Progenitor cell of endocrine pancreas (in vitro differentiated cells): ENCODE measurements around the gene SLU7. TPM values are rescaled to one million over a fixed set of nuclear protein-coding genes. Genes with fewer than 3 reads are reported as not detected.

Experiments used
- DNase-seq: peaks from one replicate; pipeline ENCODE4 v3.0.0; 2021; ENCODE audit warnings: low spot score; ENCODE audit not compliant: unreplicated experiment
- H3K27ac Mint-ChIP-seq: 2 replicates; pipeline ENCODE4 v1.8.0; 2021; ENCODE audit warnings: mild to moderate bottlenecking, moderate library complexity, mixed read lengths
- H3K27me3 Mint-ChIP-seq: 2 replicates; pipeline ENCODE4 v1.8.0; 2021; ENCODE audit warnings: mixed read lengths
- H3K36me3 Mint-ChIP-seq: 2 replicates; pipeline ENCODE4 v1.8.0; 2022; ENCODE audit warnings: mixed read lengths; ENCODE audit not compliant: insufficient read depth
- H3K4me1 Mint-ChIP-seq: 2 replicates; pipeline ENCODE4 v1.8.0; 2021; ENCODE audit warnings: low read depth, mixed read lengths
- H3K4me3 Mint-ChIP-seq: 2 replicates; pipeline ENCODE4 v1.8.0; 2021; ENCODE audit warnings: low read depth, mild to moderate bottlenecking, moderate library complexity, mixed read lengths
- H3K9me3 Mint-ChIP-seq: 2 replicates; pipeline ENCODE4 v1.8.0; 2021; ENCODE audit warnings: low read depth, mixed read lengths
- total RNA-seq: library from RNA; stranded (reverse); gene quantifications from 2 replicates; pipeline ENCODE4 v1.2.1, GENCODE V29; 2021
- TF ChIP-seq, protein P1 (sequence below): fragments of 200-600 bp; sonication (generic); IDR thresholded peaks from one replicate; pipeline ENCODE4 v1.5.0; 2021; ENCODE audit warnings: antibody characterized with exemption, mild to moderate bottlenecking; ENCODE audit not compliant: unreplicated experiment

Gene SLU7
- total RNA-seq, 1 donor from 2014 or later, result 43.1 TPM

DNA sequence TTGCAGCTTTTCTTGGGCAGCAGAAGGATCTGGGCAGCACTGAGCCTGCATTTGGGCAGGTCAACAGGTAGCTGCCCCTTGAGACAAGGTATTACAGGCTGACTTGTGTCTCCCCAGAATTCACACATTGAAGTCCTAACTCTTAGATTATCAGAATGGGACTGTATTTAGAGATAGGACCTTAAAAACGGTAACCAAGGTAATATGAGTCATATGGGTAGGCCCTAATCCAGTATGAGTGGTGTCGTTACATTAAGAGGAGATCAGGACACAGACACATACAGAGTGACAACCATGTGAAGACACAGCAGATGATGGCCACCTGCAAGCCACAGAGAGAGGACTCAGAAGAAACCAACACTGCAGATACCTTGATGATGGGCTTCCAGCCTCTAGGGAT, 51.6 kb downstream of the SLU7 start:
- Mint-ChIP-seq H3K9me3 (no peaks in the 10 kb centered on the region), H3K36me3 (no peaks in the 10 kb centered on the region), H3K4me1 (no peaks in the 10 kb centered on the region), H3K27me3 (peaks cover 49% of the 10 kb centered on the region), H3K4me3 (no peak overlapping the region), H3K27ac (no peak overlapping the region)
- TF ChIP-seq, protein P1, sequence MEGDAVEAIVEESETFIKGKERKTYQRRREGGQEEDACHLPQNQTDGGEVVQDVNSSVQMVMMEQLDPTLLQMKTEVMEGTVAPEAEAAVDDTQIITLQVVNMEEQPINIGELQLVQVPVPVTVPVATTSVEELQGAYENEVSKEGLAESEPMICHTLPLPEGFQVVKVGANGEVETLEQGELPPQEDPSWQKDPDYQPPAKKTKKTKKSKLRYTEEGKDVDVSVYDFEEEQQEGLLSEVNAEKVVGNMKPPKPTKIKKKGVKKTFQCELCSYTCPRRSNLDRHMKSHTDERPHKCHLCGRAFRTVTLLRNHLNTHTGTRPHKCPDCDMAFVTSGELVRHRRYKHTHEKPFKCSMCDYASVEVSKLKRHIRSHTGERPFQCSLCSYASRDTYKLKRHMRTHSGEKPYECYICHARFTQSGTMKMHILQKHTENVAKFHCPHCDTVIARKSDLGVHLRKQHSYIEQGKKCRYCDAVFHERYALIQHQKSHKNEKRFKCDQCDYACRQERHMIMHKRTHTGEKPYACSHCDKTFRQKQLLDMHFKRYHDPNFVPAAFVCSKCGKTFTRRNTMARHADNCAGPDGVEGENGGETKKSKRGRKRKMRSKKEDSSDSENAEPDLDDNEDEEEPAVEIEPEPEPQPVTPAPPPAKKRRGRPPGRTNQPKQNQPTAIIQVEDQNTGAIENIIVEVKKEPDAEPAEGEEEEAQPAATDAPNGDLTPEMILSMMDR, result no peak
- DNase-seq, result no peak

DNA sequence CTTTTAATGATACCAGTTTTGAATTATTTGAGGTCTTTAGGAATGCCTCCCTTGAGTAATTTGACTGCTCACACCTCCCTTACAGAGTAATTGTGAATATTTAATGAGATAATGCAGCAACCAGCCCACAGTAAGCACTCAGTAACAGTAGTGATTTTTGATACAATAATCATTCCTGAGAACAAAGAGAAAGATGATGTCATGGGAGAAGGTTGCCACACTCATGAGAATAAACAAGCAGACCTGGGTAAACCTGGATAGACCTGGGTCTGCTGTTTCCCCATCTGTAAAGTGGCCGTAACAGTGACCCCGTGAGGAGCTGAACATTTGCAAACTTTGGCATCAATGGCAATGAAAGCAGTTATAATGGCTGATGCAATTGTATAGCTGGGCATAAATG, 52.7 kb downstream of the SLU7 start:
- Mint-ChIP-seq H3K4me1 (no peaks in the 10 kb centered on the region), H3K36me3 (no peaks in the 10 kb centered on the region), H3K9me3 (no peaks in the 10 kb centered on the region), H3K4me3 (no peak overlapping the region), H3K27ac (no peak overlapping the region), H3K27me3 (peaks cover 38% of the 10 kb centered on the region)
- no peak for DNase-seq
- TF ChIP-seq, protein P1, result no peak

DNA sequence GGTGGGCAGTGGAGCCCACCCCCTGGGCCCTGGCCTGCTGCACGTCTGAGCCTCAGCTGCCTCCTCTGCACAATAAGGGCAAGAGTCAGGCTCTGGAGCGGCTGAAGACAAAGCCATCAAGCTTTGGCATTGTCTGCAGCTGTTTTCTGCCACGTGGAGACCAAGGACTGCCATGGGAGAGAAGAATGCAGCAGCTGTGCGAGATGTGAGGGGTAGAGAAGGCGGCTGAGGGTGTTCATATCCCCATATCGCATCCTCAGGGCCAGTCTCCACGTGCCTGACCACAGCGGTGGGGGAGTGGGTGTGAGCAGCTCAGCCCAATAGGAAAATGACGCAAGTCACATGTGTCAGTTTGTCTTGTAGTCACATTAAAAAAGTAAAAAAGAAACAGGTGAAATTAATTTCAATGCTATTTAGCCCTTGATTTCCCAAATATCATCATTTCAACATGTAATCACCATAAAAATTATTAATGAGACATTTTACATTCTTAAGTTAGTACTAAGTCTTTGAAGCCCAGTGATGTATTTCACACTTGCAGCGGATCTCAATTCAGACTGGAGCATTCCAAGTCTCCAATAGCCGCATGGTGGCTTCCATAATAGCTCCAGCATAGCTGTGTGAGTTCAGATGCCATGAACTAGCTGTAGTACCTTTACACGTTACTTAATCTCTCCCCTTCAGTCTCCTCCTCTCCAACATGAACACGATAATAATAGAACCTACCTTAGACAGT, 55.1 kb downstream of the SLU7 start:
- Mint-ChIP-seq H3K9me3 (no peaks in the 10 kb centered on the region), H3K27ac (no peak overlapping the region), H3K4me3 (no peak overlapping the region), H3K27me3 (peaks cover 20% of the 10 kb centered on the region), H3K36me3 (no peaks in the 10 kb centered on the region), H3K4me1 (peaks cover 2% of the 10 kb centered on the region)
- no peak for DNase-seq
- TF ChIP-seq, protein P1, result no peak

DNA sequence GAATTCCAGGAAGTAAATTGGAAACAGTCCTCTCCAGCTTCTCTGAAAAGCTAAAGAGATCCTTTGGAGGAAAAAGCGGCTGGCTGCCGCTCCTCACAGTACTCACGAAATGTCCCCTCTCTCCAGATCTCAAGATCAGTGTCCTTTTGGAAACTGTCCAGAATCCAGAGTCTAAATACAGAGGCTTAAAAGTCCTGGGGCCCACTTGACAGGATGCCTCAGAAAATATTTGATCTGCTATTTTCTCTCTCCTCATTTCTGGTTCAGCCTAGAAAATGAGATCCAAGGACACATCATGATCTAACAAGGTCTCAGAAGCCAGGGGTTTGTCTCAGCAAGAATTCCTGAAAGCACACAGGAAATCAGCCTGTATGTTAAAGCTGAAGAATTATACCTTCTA, 55.7 kb downstream of the SLU7 start:
- Mint-ChIP-seq H3K27me3 (peaks cover 15% of the 10 kb centered on the region), H3K4me3 (no peak overlapping the region), H3K4me1 (peaks cover 2% of the 10 kb centered on the region), H3K9me3 (no peaks in the 10 kb centered on the region), H3K36me3 (no peaks in the 10 kb centered on the region), H3K27ac (no peak overlapping the region)
- DNase-seq, result no peak
- TF ChIP-seq, protein P1, result no peak

DNA sequence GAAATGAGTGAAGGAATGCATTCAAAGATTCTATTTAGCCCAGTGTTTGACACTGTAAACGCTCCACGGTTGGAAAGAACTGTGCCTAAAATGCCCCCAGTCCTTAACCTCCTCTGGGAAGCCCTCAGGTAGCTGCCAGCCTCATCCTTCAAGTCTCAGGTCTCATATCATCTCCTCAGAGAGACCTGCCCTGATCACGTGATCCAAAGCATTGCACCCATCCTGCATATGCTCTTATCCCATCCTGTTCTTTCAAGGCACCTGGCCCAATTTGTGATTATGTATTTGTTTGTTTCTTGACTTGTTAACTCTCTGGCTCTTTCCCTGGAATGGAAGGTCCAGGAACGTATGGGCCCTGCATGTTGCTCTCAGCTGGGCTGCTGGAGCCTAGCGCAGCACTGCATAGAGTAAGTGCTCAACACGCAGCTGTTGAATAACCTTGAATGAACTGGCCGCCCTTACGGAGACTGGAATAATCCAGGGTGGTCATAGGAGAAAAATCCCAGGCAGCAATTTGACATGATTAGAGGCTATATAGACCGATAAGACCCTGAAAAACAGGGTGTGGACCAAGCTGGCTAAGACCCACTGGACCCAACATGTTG, 57.2 kb downstream of the SLU7 start:
- no peaks in the 10 kb centered on the region for H3K9me3 Mint-ChIP-seq
- no peak overlapping the region for H3K4me3 Mint-ChIP-seq
- no peak for DNase-seq
- TF ChIP-seq, protein P1, result no peak
- H3K27me3 Mint-ChIP-seq, result peaks cover 9% of the 10 kb centered on the region
- peaks cover 9% of the 10 kb centered on the region for H3K4me1 Mint-ChIP-seq
- no peak overlapping the region for H3K27ac Mint-ChIP-seq
- H3K36me3 Mint-ChIP-seq, result no peaks in the 10 kb centered on the region
